Heart left ventricle (tissue), 13 donors: ENCODE measurements around the gene SPTB.

Experiments
- CTCF ChIP-seq, 12 donors: fragments of 200-600 bp; sonication (generic) in 4 of 12; IDR thresholded peaks; one replicate each; pipeline versions ENCODE4 v1.5.0 to v1.8.0; 2018 to 2022; ENCODE audit warnings: antibody characterized with exemption in 12 of 12, mild to moderate bottlenecking in 5 of 12
- POLR2A ChIP-seq, 2 donors: fragments of 450-650 bp; IDR thresholded peaks; one replicate each; pipeline ENCODE4 v1.6.1; 2017; ENCODE audit warnings: antibody characterized with exemption in 2 of 2, mild to moderate bottlenecking in 2 of 2, moderate library complexity in 2 of 2
- donor health status: ischemic (EF 13 %, LVEDD 7.1; RV severe dilation, severe dysfunction).
- donor health status: DM: no; HTN: yes; CAD: no.
- donor health status: DM: no; HTN: no; CAD: no.
- donor health status: ischemic (EF 25% LVEDD 6.9; RV normal size, moderate dysfunction).
- donor health status: ischemic (EF 25% LVEDD 5.7; RV mildly dilated, moderate dysfunction).
- donor health status: ischemic (EF 35%, LVEDD 5.7; RV mildly dilated, moderate dysfunction).
- donor health status: nonischemic (EF 11% LVEDD 7.7; RV severe dilation, severe dysfunction).
- donor health status: DM: yes; HTN: yes; CAD: no.
- donor health status: PGD.
- donor health status: ischemic (EF 29% LVEDD 5.4; RV normal size, mild dysfunction).
- donor health status: nonischemic (EF 23%, LVEDD 6.1; RV moderate dilation, normal function).

DNA sequence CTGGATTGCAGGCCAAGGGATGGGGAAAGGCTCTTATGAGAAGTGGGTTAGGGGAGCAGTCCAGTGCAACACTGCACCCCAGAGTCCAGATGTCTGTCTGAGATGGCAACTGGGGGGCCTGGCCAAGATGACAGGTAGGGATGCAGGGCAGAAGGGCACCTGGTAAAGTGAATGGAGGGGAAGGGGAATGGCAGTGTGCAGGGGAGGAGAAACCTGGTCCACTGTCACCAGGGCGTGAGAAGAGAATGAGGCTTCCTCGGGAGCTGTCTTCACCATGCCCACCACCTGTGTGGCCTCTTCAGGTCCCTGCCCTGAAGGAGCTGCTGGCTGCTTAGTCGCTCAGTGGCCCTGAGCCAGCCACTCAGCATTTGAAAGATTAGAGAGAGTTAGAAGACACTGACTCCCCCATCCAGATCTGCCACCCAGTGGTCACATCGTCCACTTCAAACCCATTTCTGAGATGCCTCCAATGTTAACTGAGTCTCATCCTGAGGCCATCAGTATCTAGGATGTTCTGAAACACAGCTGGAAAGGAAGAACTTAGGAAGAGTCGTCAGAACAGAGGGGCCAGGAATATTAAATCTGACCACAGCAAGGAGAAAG lies 118.2 kb downstream of the SPTB start:
- TF ChIP-seq CTCF (IDR thresholded peaks at IDR 0.05) (peak in 2 of 12 donors; percentile 9 to 12), POLR2A (IDR thresholded peaks at IDR 0.05) (no peak)
